CD1c-positive myeloid dendritic cell (primary cell): ENCODE measurements around the gene CALM1.

Experiments
- DNase-seq: peaks from one replicate; pipeline ENCODE4 v3.0.0-alpha.2; 2016; ENCODE audit errors: extremely low spot score

CALM1 gene

DNA sequence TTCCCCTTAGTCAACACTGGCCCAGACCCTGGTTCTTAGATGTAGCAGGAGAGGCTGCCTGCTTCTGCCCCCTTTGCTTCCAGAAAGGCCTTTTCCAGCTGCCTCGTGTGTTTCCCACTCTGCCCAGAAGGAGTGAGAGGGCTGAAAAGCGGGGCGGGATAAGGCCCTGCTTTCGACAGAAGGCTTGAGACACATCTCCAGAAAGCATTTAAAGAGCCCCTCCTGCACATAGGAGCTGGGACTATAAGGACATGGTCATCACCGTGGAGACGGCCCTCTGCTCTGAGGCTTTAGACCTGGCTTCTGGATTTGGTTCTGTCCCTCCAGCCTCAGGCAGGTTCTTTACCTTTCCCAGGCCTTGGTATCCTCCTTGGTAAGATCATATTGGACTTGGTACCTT, 11.9 kb downstream of the CALM1 start:
- no peak for DNase-seq

DNA sequence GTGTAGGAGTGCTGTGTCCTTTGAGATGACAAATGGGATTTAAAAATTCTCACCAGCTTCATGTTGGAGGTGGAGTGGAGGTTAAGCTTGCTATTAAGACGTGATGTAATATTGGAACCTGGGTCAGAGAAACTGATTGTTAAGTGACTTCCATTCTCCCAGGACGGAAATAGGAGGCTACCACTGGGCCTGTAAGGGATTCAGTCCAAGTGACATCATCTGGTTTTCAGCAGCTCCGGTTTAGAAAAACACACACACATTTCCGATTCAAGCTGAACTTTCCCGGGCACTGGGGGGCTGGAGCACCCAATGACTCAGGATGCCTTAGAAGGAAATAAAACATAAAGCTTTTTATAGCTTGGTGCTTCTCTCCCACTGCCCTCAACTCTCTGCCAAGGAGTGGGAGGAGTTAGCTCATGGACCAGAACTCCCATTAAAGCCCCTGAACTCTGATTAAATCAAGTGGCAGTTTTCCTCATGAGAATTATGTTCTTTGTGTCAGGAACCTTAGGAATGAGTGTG, 12.4 kb downstream of the CALM1 start:
- peak; percentile 31 for DNase-seq

DNA sequence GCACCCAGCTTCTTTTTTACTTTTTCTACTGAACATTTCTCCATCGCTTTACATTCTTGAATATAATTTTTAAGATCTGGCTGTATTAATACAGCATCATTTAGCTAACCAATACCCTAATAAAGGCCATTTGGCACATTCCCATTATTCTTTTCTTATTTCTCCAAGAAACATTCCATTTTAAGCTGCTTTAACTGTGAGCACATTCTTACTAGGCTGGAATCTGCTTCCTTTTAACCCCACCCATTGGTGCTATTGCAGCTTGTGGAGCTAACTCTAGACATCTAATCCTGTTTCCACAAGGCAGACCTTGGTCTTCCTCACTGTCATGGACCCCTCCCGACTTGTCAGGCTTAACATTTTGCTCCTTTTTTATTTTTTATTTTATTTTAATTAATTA, 15.2 kb downstream of the CALM1 start:
- DNase-seq: no peak

GRCh38 chr14:90416720-90417119, 19.9 kb downstream of the CALM1 start:
- DNase-seq: no peak

- DNase-seq: no peak
Measured at GRCh38 chr14:90418053-90418452, 21.2 kb downstream of the CALM1 start.

- no peak for DNase-seq
Measured at GRCh38 chr14:90419200-90419599, 22.4 kb downstream of the CALM1 start.

GRCh38 chr14:90421001-90421631, 24.3 kb downstream of the CALM1 start:
- DNase-seq: no peak

DNA sequence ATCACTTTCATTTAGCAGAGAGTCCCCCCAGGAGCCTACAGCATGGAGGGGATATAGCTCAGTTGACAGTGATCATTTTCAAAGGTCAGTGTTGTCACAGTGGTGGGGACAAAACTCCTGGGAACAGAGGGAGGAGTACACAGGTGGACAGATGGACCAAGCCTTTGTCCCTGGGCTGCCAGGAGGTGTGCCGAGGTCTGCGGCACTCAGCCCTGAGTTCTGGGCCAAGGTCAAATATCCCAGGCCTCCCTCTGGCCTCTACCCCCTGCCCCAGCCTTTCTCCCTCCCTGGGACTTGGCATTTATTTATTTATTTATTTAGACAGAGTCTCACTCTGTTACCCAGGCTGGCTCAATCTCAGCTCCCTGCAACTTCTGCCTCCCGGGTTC, 24.8 kb downstream of the CALM1 start:
- DNase-seq: no peak

DNA sequence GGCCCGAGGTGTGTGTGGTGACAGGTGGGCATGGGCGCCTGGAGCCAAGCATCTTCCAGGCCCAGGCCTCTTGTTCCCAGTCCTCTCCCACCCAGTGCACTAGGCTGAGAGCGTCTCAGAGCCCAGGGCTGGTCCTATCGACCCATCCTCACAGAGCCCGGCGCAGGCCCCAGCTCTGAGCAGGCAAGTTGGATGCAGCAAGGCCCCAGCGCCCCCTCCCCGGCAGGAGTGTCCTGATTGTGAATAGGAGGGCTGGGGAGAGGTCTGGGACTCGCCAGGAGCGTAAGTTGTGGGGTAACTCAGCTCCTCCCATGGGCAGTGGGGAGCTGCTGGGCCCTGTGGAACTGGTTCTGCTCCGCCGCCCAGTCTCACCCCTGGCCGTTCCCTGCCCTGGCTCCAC, 26.3 kb downstream of the CALM1 start:
- no peak for DNase-seq

DNA sequence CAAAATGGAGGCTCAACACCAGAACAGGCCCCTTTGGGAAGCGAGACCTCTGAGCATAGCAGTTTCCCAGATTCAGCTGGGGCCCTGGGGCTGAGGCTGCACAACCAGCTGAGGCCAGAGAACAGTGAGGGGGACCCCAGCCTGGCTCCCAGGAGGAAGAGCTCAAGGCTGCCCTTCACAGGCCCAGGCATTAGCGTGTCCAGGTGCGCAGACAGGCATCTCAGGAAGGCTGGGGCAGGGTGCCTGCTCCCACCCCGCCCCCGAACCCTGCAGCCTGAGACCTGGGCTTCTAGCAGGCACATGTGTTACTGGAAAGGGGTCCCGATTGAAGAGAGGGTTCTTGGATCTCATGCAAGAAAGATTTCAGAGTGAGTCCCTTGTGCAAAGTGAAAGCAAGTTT, 27.2 kb downstream of the CALM1 start:
- no peak for DNase-seq

- no peak for DNase-seq
Measured at GRCh38 chr14:90424686-90425372, 28.0 kb downstream of the CALM1 start.

GRCh38 chr14:90425373-90425879, 28.6 kb downstream of the CALM1 start:
- DNase-seq: no peak

GRCh38 chr14:90426031-90426540, 29.3 kb downstream of the CALM1 start:
- DNase-seq: no peak

GRCh38 chr14:90426663-90427062, 29.8 kb downstream of the CALM1 start:
- no peak for DNase-seq

GRCh38 chr14:90427848-90428426, 31.1 kb downstream of the CALM1 start:
- no peak for DNase-seq

DNA sequence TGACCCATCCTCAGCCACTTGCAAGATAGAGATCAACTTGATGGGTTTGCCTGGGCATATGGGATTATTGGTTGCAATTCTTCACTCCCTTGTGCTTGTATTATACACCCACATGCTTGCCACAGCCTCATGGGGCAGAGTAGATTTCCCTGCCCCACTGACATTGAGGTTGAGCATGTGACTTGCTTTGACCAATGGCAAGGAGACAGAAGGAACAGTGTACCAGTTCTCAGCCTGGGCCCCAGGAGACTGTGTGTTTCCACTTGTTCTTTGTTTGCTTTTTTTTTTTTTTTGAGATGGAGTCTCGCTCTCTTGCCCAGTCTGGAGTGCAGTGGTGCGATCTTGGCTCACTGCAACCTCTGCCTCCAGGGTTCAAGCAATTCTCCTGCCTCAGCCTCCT, 31.8 kb downstream of the CALM1 start:
- DNase-seq: no peak

- DNase-seq: no peak
Measured at GRCh38 chr14:90429236-90429635, 32.4 kb downstream of the CALM1 start.

DNA sequence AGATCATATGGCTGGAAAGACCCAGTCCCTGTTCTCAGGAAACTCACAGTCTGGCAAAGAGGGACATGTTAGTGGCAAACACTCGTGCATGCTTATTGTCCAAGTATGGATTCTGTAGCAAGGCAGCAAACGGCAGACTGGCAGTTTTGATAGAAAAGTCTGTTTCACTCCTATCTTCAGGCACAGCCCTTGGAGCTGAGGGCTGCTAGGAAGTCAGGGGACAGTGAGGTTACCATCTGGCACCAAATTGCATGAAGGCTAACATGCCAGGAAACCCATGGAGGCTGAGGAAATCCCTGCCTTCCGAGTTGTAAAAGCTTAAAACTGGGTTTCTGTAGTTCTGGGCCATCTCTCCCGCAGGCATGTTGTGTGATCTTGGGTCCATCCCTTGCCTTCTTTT, 32.9 kb downstream of the CALM1 start:
- no peak for DNase-seq

- no peak for DNase-seq
Measured at GRCh38 chr14:90434370-90435020, 37.7 kb downstream of the CALM1 start.

- no peak for DNase-seq
Measured at GRCh38 chr14:90438841-90439240, 42.0 kb downstream of the CALM1 start.

DNA sequence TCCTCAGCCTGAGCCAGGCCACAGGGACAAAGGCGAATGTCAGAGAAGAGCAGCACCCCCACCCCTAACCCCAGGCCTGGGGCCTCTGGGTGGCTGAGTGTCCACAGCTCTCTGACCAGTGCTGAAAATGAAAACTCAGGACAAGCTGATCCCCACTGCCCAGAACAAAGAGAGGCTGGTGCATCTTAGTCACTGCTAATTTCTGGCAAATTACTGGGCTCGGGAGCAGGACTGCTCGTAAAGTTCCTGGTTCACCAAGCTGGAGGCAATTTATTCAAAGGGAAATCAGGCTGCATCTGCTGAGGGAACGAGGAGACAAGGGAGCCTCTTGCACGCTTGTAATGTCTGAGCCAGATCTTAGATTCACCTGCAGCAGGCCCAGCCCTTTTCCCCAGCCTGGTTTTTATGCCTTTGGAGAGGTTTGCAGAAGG, 43.2 kb downstream of the CALM1 start:
- DNase-seq: no peak

GRCh38 chr14:90440592-90440991, 43.8 kb downstream of the CALM1 start:
- DNase-seq: no peak
